NCI-H774 (cell line): ENCODE measurements around the gene SEMA3G.
A peak's percentile ranks its signal among the peaks of the same experiment; 100 is the strongest.

Source experiments
- DNase-seq: peaks from one replicate; lab custom pipeline; 2025; lab: John Stamatoyannopoulos, UW

The SEMA3G gene

DNA sequence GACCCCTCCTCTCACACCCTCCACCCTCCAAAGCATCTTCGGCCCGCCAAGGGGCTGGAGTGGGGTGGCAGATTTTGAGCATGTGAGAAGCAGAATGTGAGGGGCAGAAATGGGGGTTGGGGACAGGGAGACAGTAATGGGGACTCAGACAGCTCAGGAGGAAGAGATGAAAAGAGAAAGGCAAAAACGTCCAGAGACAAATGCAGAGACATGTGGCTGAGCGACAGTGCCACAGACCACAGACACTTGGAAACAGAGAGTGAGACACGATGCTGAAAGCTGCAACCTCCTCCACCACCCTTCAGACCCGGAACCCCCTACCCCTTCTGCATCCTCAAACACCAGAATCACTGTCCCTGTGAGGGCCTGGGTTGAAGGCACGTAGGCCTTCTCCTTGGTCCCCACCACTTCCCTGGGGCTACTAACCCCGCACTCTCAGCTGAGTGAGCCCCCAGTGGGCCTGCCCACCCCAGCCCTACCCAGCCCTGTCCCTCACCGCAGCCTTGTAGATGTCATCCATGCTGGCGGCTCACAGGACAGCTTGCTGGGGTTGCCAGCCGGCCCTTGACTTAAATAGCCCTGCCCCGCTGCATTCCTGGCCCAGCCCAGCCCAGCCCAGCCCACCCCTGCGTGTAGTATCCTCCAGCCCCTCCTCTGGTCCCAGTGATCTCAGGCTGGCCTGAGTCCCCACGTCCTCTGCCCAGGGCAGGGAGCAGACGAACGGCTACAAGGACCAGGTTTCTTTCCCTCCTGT is 8.8 kb upstream of the SEMA3G start, which contains the start of gene TNNC1:
Gene TNNC1 (minus strand): TSS at position 546 of the 754 bp plus-strand sequence. CDS start 26 bp downstream, at position 520.
- DNase-seq: no peak

DNA sequence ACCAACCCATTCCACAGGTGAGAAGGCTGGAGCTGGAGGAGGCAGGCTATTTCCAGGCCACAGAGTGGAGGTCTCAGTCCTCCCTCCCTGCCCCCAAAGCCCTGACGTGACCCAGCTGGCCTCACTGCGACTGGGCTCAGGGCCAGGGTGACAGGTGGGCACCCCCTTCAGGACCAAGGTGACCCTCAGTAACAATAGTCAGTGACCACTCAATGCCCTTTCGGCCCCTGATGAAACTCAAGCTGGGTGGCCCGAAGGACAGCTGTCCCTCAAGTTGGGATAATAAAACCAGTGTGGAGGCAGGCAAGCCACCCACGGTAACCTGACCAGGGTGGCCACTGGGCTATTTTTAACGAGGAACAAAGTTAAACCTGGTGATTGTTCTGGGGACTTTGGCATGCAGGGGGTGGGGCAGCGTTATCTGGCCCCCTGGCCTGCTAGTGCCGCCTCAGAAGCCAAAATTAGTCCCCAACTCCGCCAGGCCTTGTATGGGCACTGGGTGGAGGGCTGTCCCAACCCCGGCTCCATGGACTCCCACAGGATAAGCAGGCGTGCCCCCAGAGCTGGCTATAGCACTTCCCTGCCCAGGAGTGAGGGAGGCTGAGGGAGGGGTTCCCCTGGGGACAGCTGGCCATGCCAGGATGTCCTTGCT is 7.8 kb upstream of the SEMA3G start:
- no peak for DNase-seq

DNA sequence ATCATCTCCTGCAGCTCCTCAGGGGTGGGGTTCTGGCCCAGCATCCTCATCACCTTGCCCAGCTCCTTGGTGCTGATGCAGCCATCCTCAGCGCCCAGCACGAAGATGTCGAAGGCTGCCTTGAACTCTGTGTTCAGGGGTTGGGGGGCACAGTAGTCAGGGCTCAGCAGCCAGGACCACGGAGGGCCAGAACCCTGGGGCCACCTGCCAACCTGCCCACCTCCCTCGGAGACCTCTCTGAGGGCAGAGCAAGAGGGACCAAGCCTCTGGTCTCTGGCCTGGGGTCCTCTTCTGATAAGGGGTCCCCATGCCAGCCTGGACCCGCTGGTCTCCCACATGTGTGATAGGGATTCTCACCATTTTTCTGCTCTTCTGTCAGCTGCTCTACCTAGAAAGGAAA is 7.2 kb upstream of the SEMA3G start:
- no peak for DNase-seq

- DNase-seq: no peak
These were observed 6.6 kb upstream of the SEMA3G start for GRCh38 chr3:52451237-52452083.

DNA sequence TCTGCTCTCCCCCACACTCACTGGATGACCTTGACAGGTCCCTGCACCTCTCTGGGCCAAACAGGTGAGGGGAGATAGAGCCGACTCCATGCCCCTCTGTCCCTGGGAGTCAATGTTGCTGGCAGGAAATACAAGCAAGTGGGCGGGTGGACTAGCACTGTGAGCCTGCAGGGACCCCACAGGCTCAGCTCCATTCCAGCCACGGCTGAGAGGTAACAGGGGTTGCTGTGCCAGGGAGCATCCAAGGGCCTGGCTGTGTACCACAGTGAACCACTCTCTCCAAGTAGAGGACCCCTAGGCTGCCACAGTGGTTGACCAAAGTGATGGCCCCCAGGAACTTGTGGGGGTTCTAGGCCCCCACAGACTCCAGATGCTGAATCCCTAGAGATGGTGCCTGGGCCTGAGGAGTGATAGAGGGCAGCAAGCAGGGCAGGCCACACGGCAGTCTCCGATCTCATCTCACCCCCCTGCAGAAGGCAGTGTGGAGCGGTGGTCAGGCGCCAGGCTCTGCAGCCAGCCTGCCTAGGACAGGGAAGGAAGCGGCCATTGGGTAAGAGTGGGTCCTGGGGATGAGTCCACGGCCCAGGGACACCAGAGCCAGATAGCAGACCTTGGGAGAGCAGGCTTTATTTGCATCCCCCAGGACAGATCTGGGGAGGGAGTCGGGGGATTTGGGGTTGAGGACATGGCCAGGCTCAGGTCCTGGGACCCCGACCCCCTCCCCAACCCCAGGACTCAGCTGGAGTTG is 5.8 kb upstream of the SEMA3G start:
- no peak for DNase-seq

DNA sequence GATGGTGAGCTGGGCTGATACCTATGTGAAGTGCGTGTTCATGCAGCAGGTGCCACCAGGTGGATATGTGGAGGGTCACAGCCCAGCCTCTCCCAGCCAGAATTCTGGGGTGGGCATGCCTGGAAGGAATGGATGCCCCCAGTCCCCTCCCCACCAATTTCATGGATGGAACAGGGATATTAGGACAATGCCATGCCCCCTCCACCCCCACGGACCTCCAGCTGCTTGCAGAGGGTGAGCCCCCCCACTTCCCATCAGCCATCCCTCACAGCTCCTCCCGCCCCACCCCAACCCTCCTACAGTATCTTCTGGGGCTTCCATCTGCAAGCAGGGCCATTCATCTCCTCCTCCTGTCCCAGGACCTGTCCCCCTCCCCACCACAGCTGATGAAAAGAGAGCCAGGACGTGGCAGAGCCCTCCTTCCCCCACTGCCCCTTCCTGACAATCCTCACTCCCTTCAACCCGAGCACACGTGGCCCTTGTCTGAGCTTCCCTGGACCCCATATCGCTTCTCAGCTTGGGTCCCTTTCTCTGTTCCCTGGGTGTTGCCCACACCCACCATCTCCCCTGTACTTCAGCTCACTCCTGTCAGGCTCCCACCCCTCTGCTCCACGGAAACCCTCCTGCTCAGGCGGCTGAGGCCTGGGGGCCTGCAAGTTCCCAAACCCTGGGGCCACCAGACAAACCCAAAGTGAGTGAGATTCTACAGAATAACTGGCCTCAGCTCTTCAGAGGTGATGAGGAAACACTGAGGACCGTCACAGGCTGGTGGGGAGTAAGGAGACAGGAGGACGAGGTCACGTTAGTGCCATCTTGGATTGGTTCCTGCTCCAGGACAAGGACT is 2.8 kb upstream of the SEMA3G start:
- no peak for DNase-seq

DNA sequence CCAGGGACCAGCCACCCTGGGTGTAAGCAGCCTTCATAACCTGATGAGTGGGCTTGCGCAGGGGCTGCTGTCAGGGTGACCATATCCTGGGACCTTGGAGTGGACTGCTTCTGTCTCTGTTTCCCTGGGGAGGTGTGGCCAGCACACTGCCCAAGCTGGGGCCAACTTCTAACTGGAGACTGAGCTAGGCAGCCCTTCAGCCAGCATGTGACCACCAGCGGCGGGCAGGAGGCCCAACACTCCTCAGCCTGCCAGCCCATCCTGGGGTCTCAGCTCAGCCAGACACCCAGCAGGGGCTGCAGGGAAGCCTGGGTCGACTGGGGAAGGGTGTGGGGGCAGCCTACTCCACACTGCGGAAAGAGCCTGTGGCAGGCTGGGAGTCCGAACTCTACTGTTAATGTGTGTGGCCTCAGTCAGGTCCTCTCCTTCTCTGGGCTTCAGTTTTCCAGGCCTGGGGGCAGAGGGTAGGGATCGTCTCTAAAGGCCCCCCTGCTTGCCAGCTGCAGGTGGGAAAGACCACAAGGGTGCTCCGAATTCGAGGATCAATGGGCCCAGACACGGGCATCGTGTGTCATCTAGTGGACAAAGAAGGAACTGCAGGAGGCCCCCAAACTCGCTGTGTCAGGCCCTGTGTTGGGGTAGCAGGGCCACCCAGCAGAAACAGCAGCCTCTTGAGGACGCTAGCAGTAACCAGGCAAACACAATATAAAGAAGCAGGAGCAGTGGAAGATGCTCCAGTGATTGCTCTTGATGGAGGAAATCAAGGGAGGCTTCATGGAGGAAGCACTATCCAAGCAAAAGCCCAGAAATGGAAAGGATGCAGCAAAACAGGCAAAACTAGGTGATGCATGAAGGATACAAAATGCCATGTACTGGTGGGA is 2.0 kb upstream of the SEMA3G start:
- DNase-seq: peak; percentile 2

DNA sequence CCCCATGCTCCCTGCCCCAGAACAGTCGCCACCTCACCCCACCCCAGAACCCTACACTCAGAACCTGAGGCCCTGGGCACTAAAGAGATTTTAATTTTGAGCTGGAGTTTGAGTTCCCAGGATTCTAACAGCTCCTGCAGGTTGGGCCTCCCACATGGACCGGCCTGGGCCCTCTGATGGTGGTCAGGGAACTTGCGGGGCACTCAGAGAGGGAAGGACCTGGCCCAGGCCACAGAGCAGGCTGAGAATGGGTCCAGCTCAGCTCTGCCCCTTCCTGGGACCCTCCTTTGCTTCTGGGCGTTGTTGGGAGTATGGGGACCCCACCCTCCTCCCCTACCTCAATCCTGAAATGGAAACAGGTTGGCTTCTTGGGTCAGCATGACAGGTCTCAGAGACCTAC is 1.1 kb upstream of the SEMA3G start:
- no peak for DNase-seq

GRCh38 chr3:52443791-52444687 is 864 bp downstream of the SEMA3G start:
- DNase-seq: no peak

DNA sequence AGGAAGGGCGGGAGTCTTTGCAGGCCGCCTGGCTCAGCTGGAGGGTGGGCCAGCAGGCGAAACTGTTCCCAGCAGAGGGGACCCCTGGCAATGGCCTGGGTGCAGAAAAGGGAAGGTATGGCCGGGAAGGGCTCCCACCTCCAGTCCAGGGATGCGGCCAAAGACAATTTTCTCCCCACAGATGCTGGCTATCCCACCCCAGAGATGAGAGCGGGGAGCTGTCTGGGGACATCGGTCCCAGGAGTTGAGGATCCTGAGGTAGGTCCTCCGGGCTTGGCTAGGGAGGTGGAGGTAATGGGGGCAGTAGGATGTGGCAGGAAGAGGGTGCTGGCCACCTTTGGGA is 1.7 kb downstream of the SEMA3G start:
- no peak for DNase-seq

DNA sequence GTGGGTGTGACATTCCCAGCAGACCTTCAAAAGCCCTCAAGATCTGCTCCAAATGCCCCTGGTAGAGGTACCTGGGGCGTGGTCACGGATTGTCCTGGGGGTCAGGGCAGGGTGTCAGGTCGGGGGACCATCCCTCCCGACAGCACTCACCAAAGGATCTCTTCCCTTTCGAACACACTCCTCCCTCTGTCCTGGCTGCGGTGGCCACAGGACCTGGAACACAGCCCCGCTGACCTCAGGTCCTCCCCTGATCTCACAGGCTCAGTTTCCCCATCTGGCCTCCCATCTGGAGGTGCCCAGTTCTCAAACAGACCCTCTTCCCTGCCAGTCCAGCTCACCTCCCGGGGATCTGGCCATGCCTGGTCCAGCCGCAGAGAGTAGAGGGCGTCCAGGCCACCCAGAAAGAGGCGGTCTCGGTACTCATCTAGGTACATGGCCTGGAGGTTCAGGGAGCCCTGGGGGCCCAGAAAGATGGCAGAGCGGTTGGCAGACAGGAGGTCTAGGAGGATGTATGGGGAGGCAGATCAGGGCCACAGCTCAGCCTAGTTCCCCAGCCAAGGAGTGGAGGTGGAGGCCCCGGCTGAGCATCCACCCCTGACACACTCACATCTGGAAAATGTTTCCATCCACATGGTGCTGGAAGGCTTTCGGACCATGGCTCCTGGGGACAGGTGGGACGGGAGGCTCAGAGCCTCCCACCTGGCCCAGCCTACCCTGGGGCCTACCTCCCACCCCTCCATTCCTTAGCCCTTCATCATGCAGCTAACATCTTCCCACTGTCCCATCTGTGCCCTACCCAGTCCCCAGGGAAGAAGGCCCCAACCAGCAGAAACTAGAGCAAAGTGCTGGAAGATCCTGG is 2.3 kb downstream of the SEMA3G start:
- no peak for DNase-seq

DNA sequence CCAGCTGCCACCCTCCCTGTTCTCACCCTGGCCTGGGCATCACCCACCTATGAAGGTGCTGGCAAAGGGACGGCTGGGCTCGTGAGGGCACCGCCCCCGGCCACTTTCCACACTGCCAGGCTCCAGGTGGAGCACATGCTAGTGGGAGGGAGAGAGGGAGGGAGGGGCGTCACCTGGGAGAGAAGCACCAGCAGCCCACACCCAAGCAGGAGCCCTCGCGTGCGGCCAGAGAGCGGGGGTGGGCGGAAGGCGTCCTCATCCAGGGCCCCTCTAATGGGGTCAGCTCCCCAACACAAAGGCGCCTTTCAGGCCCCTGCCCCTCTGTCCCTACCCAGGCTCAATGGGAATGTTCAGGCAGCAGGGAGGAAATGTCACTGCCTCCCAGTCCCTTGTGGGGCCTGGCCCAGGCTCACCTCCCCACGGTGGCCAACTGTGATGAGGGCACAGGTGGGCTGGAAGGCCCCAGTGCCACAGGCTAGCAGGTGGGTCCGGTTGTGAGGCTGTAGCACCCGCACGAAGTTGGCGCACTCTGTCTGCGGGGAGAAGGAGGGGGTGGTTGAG is 3.1 kb downstream of the SEMA3G start:
- no peak for DNase-seq

GRCh38 chr3:52441091-52441771 is 3.7 kb downstream of the SEMA3G start:
- DNase-seq: no peak

GRCh38 chr3:52440671-52441070 is 4.2 kb downstream of the SEMA3G start:
- DNase-seq: no peak

GRCh38 chr3:52440249-52440551 is 4.7 kb downstream of the SEMA3G start:
- DNase-seq: no peak

DNA sequence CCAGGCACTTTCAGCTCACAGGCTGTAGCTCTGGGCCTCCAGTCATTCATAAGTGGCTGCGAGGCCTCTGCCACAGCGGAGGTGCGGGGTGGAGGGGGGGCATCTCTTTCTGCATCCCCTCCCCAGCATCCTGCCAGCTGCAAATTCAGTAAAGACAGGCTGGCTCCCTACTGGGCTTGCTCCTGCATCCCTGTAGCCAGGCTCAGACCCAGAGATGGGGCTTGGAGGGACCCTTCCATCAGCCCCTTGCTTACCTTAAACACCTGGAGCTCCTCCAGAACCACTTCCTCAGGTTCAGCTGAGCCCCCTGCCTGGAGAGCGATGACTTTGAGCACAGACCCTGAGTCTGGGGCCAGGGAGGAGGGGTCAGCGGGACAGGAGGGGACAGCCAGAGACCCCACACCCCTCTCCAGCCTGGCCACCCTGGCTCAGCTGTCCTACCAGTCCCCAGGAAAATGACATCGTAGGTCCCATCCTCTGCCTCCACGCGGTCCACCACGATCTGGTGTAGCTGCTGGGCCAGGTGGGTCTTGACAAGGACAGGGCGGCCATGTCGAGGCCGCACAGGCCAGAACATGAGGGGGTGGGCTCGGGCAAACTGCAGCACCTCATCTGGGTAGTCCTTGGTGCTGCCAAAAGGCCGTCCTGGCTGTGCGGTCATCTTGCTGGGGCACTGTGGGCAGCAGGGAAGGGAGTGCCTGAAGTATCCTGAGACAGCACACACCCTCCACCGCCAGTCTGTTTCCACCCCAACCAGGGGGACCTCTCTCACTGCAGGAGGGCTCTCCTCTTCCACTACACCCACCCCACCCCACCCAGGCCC is 5.3 kb downstream of the SEMA3G start:
- DNase-seq: no peak
